Measurements from ENCODE around the gene KLHL30.

KLHL30 gene

DNA sequence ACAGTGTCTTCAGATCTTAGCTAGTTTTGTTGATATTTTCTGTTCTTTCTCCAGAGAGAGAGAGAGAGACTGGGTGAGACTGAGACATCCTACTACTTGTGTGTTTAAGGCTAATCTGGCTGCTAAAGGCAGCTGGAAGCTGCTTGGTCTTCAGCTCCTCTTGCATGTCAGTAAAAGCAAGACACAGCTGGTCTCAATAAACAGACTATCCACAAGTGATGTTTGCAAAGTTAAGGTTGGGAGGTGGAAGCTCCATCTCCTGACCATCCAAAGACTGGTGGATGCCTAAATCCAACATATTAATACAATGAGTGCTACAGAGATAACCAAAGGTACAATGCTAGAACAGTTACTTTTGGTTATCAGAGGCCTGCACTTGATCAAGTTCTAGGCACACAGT is 38.1 kb downstream of the KLHL30 start:
- H3K27ac ChIP-seq (ENCODE audit: low read depth, low read length): no peak overlapping the region
- no peaks in the 10 kb centered on the region for H3K79me2 ChIP-seq (ENCODE audit: control insufficient read depth, insufficient read depth, low read length, unreplicated experiment)
- H3K4me1 ChIP-seq (ENCODE audit: control insufficient read depth, insufficient read depth, low read length, unreplicated experiment): peaks cover 3% of the 10 kb centered on the region
- no peaks in the 10 kb centered on the region for H3K27me3 ChIP-seq (ENCODE audit: insufficient read depth, low read length)
- H2AFZ ChIP-seq (ENCODE audit: low read length, unreplicated experiment): no peak overlapping the region
- no peak overlapping the region for H3K4me3 ChIP-seq (ENCODE audit: low read depth, low read length)
- H3K36me3 ChIP-seq (ENCODE audit: insufficient read depth, low read length): peaks cover 17% of the 10 kb centered on the region

GRCh38 chr2:238180554-238180953 is 42.1 kb downstream of the KLHL30 start:
- no peak overlapping the region for H2AFZ ChIP-seq (ENCODE audit: low read length, unreplicated experiment)

GRCh38 chr2:238182362-238182761 is 43.9 kb downstream of the KLHL30 start:
- peaks cover 35% of the 10 kb centered on the region; the same call in 1 of the 2 replicates for H3K36me3 ChIP-seq (ENCODE audit: insufficient read depth, low read length)
- H3K4me1 ChIP-seq (ENCODE audit: control insufficient read depth, insufficient read depth, low read length, unreplicated experiment): no peaks in the 10 kb centered on the region
- H3K79me2 ChIP-seq (ENCODE audit: control insufficient read depth, insufficient read depth, low read length, unreplicated experiment): no peaks in the 10 kb centered on the region
- H2AFZ ChIP-seq (ENCODE audit: low read length, unreplicated experiment): no peak overlapping the region
- H3K27me3 ChIP-seq (ENCODE audit: insufficient read depth, low read length): no peaks in the 10 kb centered on the region
- no peak overlapping the region for H3K4me3 ChIP-seq (ENCODE audit: low read depth, low read length)
- no peak overlapping the region for H3K27ac ChIP-seq (ENCODE audit: low read depth, low read length)

More at GRCh38 chr2:238180554-238180953, 42.1 kb downstream of the KLHL30 start:
- no peak overlapping the region for H3K4me3 ChIP-seq (ENCODE audit: low read depth, low read length)
- no peaks in the 10 kb centered on the region for H3K27me3 ChIP-seq (ENCODE audit: insufficient read depth, low read length)
- H3K36me3 ChIP-seq (ENCODE audit: insufficient read depth, low read length): peaks cover 35% of the 10 kb centered on the region
- H3K79me2 ChIP-seq (ENCODE audit: control insufficient read depth, insufficient read depth, low read length, unreplicated experiment): no peaks in the 10 kb centered on the region
- H3K4me1 ChIP-seq (ENCODE audit: control insufficient read depth, insufficient read depth, low read length, unreplicated experiment): no peaks in the 10 kb centered on the region
- H3K27ac ChIP-seq (ENCODE audit: low read depth, low read length): no peak overlapping the region

GRCh38 chr2:238183821-238184220 is 45.4 kb downstream of the KLHL30 start:
- H3K4me1 ChIP-seq (ENCODE audit: control insufficient read depth, insufficient read depth, low read length, unreplicated experiment): no peaks in the 10 kb centered on the region
- H3K36me3 ChIP-seq (ENCODE audit: insufficient read depth, low read length): peaks cover 48% of the 10 kb centered on the region
- H3K27me3 ChIP-seq (ENCODE audit: insufficient read depth, low read length): no peaks in the 10 kb centered on the region
- no peak overlapping the region for H3K27ac ChIP-seq (ENCODE audit: low read depth, low read length)
- H3K4me3 ChIP-seq (ENCODE audit: low read depth, low read length): no peak overlapping the region
- no peaks in the 10 kb centered on the region for H3K79me2 ChIP-seq (ENCODE audit: control insufficient read depth, insufficient read depth, low read length, unreplicated experiment)
- H2AFZ ChIP-seq (ENCODE audit: low read length, unreplicated experiment): no peak overlapping the region

DNA sequence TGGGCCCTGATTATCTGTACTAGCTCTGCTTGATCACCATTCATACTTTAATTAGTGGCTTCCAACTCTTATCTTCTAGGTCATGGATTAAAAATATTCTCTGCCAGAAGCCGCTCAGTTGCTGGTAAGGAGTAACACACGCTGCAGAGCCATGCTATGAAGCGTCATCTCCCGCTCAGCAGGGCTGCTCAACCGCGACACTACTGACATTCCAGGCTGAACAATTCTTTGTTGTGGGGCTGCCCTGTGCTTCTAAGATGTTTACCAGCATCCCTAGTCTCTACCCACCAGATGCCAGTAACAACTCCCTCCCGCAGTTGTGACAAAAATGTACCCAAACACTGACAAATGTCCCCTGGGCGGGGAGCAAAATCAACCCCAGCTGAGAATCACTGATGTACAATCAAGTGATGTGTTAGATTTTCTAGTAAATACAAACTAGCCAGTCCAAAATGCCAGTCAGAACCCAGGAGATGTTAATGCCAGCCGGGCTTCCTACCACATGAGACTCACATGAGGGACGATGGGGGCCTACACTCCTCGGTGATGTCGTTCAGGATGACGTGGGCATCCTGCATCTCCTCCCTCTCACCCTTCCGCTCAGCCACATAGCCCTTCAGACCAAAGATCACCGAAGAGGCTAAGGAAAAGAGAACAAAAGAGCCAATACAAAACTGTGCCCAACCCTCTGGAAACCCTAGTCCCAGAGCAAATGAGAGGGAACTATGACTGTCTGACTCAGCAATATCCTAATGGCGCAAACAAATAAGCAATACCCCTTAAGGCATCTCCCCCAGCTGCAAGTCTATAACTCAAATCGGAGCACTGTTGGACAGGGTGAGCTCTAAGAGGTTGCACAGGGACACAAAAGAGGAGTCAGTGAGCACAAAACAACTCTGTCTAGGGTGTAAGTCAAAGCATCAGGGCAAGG is 49.4 kb downstream of the KLHL30 start:
- Histone ChIP-seq H2AFZ (ENCODE audit: low read length, unreplicated experiment) (no peak overlapping the region), H3K36me3 (ENCODE audit: insufficient read depth, low read length) (peaks cover 39% of the 10 kb centered on the region), H3K4me1 (ENCODE audit: control insufficient read depth, insufficient read depth, low read length, unreplicated experiment) (no peaks in the 10 kb centered on the region), H3K4me3 (ENCODE audit: low read depth, low read length) (no peak overlapping the region), H3K27ac (ENCODE audit: low read depth, low read length) (no peak overlapping the region), H3K27me3 (ENCODE audit: insufficient read depth, low read length) (no peaks in the 10 kb centered on the region), H3K79me2 (ENCODE audit: control insufficient read depth, insufficient read depth, low read length, unreplicated experiment) (no peaks in the 10 kb centered on the region)

GRCh38 chr2:238190445-238190844 is 52.0 kb downstream of the KLHL30 start:
- Histone ChIP-seq H3K36me3 (ENCODE audit: insufficient read depth, low read length) (peaks cover 45% of the 10 kb centered on the region), H3K4me3 (ENCODE audit: low read depth, low read length) (no peak overlapping the region), H3K79me2 (ENCODE audit: control insufficient read depth, insufficient read depth, low read length, unreplicated experiment) (peaks cover 19% of the 10 kb centered on the region), H3K4me1 (ENCODE audit: control insufficient read depth, insufficient read depth, low read length, unreplicated experiment) (no peaks in the 10 kb centered on the region), H3K27ac (ENCODE audit: low read depth, low read length) (no peak overlapping the region), H3K27me3 (ENCODE audit: insufficient read depth, low read length) (no peaks in the 10 kb centered on the region), H2AFZ (ENCODE audit: low read length, unreplicated experiment) (no peak overlapping the region)
